Activated CD4-positive, CD25-positive, alpha-beta regulatory T cell (primary cell): ENCODE data around the gene GPR78.

ENCODE experiments used
- DNase-seq, 4 experiments: peaks; one replicate each; lab custom pipeline; 2025; lab: John Stamatoyannopoulos, UW

The GPR78 gene

DNA sequence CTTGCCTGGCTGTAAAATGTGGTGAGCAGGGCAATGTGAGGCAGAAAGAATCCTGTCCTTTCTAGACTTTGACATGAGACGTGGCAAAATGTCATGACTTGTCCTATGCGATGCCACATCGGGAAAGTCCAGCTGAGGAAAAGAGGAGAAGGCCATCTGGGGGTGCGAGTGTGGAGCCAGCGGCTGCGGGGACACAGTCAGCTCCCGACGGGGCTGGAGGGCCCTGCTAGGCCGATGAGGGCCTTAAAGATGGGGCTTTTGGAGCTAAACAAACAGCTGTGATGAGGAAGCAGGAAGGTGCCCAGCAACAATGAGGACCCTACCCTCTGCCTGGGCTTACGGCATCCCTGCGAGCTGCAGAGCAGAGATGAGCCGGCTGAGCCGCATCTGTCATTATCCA is 20.1 kb downstream of the GPR78 start:
- DNase-seq: no peak

DNA sequence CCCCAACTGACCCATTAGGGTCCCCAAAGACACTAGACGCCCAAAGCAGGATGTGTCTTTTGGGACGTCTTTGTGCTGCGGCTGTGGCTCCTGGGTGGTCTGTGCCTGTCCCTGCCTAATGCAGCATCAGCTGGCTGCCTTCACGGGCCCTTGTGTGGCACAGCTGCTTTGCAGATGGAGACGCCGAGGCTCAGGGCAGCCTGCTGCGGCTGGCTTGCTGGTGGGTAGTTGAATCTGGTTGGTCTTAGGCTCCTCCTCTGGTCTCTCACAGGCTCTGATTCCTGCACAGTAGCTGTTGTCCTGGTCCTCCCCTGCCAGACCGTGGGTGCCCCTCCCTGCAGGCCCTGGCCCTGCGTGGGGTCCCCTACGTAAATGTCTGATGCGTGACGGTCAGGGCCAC is 20.5 kb downstream of the GPR78 start:
- DNase-seq: no peak

DNA sequence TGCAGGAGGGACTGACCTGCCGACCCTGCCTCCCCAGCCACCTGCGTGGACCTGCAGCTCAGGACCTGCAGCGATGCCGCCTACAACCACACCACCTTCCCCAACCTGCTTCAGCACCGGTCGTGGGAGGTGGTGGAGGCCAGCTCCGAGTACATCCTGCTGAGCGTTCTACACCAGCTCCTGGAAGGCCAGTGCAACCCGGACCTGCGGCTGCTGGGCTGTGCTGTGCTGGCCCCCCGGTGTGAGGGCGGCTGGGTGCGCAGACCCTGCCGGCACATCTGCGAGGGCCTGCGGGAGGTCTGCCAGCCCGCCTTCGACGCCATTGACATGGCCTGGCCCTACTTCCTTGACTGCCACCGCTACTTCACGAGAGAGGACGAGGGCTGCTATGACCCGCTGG is 20.9 kb downstream of the GPR78 start:
- DNase-seq: no peak

DNA sequence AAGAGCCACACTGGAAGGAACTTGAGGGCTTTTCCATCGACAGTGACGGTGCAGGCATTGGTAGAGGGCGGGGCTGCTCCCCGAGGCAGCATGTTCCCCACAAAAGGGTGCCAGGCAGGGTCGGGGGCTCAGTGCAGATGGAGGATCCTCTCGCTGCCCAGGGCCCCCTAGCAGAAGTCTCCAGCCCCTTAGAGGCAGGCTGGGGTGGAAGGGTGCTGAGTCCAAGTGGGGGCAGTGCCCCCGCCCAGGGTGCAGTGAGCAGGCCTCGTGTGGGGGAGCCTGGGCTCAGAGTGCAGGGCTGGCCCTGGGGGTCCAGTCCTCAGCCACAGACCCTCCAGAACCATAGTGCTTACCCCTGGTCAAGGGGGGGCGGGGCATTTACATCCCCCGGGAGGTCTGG is 21.4 kb downstream of the GPR78 start:
- DNase-seq: no peak

DNA sequence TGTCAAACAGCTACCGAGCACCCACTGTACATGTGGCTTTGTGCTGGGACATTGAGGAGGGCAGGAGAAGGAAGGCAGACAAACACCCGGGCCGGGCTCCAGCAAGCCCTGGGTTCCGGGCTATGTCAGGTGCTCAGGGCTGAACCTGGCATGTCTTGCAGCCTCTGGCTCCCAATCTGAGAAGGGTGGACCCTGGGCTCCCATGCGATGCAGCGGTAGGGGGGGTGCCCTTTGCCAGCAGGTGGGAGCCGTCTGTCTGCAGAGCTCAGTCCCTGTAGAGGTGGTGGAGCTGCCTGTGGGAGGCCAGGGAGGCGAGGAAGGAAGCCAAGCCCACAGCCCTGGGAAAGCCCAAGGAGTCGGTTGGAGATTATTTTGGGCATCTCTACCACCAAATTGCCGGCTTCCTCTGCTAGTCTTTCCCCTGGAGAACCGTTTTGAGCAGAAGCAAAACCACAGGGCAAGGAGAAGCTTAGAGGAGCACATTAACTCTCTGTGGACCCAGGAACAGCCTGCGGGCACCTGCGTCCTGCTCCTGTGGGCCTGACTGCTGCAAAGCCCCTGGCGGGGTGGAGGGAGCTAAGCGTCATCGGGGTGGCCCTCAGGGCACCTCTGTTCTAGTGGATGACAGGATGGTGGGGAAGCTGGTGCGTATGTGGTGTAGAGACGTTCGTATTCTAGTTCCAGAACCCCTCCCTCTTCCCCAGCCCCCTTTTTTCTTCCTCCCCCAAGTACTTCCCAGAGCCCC is 22.7 kb downstream of the GPR78 start:
- no peak for DNase-seq

DNA sequence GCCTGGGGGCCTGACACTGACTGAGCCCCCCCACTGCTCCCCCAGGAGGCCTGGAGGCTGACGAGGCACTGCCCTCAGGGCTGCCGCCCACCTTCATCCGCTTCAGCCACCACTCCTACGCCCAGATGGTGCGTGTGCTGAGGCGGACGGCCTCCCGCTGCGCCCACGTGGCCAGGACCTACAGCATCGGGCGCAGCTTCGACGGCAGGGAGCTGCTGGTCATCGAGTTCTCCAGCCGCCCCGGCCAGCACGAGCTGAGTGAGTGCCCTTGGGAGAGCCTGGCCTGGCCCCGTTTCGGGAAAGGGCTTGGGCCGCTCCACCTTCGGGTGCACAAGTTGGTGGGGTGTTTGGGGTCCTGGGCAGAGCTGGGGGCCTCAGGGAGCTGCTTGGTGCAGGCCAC is 23.7 kb downstream of the GPR78 start:
- DNase-seq: no peak

DNA sequence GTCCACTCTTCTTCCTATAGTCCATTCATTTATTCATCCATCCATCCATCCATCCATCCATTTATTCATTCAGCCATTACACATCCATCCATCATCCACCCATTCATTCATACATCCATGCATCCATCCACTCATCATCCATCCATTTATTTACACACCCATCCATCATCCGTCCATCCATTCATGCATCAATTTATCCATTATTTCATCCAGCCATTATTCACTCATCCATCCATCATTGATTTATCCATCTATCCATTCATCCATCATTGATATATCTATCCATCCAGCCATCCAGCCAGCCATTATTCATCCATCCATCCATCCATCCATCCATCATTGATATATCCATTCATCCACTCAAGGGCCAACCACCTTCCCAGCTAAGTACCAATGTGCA is 25.1 kb downstream of the GPR78 start:
- no peak for DNase-seq

DNA sequence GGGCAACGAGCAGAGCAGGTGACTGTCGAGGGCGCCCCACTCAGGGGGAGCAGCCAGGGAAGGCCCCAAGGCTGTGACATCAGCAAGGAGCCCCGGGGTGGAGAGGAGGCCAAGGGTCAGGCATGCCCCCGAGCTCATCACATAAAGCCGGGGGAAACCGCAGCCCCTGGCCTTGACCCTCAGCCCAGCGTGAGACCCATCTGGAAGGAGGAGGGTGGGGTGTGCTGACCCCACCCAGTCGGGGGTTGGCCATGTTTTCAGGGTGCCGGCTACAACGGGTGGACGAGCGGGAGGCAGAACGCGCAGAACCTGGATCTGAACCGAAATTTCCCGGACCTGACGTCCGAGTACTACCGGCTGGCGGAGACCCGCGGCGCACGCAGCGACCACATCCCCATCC is 26.3 kb downstream of the GPR78 start:
- DNase-seq: no peak

DNA sequence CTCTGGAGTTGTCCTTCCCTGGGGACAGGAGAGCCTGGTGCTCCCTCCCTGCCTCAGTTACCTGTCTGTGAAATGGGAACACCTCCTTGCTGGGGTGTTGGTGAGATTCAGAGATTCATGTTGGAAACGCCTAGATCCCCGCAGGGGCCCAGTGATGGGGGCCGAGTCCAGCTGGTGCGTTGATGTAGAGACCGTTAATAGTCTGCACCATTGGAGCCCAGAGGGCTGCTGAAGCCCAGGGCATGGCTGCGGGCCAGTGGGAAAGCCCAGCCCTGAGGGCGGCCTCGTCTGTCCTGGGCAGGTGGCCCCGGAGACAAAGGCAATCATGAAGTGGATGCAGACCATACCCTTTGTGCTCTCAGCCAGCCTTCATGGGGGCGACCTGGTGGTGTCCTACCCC is 26.8 kb downstream of the GPR78 start:
- DNase-seq: no peak

DNA sequence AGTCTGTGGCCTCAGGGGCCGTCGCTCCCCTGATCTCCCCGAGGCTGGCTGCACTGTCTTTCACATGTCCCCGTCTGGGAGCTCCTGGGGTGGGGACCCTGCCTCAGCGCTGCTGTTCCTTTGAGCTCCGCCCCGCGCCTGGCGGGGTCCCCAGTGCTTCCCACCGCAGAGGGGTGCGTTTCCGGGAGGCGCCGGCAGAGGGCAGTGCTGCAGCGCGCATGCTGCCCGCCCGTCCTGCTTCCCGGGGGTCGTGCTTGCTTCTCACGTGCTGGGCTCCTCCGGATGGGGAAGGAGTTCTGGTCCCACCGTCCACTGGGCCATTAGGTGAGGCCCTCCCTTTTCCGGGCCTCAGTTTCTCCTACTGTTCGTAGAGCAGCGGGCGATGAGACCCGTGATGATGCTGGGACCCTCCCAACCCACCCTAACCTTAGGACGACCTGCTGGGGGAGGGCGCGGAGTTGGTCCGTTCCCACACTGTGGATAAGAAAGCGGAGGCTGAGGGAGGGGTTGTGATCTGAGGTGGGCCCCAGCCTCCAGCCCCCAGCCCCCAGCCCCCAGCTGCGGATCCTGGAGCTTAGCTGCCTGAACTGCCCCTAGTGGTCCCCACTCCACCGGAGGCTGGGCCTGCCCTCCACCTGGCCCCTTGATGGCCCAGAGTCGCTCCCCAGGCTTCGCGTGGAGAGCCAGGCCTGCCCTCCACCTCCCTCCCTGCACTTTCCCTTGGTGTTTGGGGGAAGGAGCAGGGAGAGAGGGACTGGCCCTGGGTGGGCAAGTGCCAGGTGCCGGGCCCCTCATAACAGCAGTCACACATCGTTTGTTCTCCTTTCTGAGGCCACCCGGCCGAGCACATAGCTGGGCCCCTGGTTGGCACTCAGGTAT is 27.6 kb downstream of the GPR78 start:
- peak in 2 of 4 experiments; percentile 6 to 15 for DNase-seq

DNA sequence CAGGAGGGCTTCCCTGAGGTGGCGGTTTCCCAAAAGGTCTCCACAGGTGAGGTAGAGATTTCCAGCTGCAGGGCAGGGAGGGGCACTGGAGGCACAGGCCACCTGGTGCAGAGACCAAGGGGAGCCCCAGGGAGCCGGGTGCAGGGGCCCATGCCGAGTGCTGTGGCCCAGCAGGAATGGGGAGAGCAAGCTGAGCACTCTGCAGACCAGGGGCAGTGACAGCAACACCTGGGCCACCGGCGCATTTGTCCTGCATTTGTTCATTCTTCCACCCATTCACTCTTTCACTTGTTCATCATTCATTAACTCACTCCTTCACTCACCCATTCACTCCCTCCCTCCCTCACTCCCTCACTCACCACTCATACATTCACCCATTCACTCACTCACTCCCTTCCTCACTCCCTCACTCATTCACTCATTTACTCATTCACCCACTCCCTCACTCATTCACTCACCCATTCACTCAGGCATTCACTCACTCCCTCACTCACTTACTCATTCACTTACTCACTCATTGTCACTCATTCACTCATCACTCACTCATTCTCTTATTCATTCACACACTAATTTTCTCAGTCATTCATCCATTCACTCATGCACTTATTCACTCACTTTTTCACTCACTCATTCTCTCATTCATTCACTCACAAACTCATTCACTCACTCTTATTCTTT is 28.7 kb downstream of the GPR78 start:
- no peak for DNase-seq

DNA sequence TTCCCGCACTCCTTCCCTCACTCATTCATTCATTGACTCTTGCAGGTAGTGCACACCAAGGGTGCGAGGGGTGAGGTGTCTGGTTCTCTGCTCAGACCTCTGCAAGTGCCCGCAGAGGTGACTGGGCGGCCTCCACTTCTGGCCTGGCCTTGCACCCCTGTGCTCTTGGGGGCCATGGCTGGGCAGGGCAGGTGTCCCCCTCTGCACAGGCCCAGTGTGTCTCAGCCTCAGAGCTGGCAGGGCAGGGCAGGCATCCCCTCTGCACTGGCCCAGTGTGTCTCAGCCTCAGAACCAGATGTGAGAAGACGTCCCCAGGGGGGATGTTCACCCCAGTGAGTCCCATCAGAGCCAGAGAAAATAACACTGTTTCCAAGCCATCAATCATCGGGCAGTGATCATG is 29.2 kb downstream of the GPR78 start:
- no peak for DNase-seq

DNA sequence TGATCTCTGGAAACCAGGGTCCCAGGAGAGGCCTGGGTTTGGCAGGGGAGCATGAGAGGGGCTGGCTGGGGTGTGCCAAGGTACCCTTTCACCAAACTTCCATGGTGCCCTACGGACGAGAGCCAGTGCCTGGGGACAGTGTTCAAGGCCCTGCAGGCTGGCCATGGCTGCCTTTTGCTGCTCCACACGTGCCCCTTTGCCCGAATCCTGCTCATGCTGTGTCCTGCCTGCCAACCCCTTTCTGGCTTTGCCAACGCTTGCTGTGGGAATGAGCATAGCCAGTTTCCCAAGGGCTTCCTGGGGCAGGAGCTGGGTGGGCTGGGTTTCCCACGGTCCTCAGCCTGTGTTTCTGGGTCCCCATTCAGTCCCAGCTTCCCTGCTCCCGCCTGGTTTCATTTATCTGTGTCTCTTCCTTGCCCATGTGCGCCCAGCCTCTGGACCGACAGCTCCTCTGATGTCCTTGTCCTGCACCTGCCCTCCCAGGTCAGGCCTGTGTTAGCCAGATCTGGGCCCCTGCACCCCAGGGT is 29.7 kb downstream of the GPR78 start:
- no peak for DNase-seq

DNA sequence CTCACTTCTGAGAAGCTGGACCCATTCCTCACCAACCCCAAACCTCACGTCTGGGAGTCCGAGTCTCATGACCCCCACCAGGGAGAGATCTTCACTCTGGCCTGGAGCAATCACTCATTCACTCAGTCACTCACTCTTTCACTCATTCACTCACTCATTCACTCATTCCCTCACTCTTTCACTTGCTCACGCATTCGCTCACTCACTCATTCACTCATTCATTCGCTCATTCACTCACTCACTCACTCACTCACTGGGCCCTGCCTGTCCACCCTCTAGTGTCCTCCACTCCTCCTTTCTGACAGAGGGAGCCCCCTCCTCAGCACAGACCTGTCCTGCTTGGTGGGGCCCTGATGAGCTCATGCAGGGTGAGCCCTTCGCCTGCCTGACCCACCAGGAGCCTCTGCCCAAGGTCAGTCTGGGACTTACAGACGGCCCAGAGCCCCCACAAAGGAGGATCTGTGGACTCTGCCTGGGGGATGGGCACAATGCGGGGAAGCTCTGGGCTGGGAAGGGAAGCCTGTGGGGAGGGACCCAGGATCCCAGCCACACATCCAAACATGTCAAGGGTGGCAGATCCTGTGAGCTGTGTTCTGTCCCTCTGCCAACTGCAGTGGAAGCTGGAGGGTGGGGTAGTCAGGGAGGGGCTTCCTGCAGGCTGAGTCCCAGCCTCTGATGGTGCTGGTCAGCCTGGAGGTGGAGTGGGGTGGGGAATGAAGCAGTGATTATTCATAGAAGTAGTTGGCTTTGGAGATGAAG is 30.8 kb downstream of the GPR78 start:
- no peak for DNase-seq

DNA sequence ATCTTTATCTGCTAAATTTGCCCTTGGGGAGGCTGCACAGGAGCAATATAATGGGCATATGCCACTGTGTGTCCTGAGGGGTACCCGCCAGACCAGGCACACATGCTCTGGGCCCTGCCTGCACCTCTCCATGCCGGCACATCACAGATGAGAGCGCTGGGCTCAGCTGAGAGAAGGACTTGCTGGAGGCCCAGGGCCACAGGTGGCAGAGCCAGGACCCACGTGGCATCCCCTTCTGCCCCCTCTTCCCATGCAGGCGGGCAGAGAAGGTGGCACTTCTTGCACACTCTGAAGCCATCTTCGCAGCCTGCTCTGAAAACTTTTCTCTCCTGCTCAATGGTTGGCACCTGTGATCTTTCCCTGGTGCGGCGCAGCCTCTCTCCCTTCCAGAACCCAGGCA is 32.5 kb downstream of the GPR78 start:
- DNase-seq: no peak

DNA sequence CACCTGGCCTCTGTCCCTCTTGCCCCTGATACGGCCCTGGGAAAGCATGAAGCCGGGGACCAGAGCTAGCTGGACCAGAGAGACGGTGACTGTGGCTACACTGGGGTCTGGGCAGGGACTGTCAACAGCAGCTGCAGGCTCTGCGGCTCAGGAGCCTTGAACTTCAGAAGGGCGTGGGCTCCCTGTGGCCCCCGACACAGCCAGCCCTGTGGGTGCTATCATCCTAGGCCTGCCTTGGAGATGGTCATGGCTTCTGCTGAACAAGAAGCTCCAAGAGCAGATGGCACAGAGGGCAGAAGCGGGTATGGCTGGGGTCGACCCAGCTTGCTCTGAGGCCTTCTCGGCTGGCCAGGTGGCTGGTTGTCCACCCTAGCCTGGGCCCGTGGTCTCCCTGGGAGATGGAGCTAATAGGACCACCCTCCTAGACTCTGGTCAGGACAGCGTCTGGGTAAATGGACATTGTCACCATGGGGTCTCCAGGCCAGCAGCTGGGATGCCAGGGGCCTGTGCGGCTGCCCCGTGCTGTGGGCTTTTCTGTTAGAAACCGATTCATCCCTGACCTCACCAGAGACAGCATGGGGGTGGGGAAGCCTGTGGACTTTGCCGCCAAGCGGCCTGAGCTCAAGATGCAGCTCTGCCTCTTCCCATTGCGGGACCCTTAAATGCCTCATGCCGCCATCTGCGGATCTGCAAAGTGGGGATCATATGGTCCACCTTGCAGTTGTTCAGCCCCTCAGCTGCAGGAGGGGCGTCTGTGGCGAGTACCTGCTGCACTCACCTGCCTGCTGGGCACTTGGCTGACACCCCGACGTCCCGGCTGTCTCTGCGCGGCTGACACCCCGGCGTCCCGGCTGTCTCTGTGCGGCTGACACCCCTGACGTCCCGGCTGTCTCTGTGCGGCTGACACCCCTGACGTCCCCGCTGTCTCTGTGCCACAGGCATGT is 33.5 kb downstream of the GPR78 start:
- DNase-seq: no peak

DNA sequence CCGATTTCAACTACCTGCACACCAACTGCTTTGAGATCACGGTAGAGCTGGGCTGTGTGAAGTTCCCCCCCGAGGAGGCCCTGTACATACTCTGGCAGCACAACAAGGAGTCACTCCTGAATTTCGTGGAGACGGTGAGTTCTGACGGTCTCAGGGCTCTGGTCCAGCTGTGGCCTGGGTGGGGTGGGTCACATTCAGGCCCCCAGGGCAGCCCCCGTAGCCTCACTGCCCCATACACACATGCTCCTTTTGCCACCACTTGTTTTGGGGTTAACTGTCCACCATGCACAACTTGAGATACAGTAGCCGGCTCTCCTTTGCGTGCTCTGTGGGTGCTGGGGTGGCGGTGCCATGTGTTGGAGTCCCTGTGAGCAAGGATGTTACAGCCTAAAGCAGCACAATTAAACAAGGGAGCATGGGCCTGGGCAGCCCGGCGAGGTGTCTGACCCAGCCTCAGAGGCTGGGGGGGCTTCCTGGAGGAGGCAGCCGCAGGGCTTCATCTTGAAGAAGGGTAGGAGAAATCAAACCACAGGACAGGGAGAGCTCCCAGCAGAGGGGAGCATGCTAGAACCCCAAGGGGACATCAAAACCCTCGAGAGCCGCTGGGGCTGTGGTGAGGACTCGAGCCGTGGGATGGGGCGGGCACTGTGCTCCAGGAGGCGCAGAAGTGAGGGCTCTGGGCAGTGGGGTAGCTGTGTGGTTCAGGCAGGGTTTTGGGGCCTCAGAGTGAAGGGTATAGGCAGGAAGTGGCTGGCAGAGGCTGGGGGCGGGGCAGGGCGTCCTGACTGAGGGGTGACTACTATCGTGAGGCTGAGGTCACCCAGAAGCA is 34.4 kb downstream of the GPR78 start:
- no peak for DNase-seq

DNA sequence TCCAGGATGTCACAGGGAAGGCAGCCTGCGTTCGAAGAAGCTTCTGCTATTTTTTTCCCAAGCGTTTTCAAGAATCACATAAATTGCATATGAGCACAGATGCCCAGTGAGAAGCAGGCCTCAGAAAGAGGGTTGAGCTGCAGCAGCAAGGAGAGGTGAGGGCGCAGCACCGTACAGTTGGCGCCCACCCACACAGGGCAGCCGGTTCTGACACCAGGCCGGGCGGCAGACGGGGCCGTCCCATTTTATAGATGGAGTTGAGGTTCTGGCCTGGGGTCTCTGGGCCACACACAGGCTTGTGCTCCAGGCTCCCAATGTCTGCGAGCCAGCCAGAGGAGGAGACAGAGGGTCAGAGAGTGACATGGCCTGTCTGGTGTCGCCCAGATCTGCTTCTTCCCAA is 35.2 kb downstream of the GPR78 start:
- no peak for DNase-seq

DNA sequence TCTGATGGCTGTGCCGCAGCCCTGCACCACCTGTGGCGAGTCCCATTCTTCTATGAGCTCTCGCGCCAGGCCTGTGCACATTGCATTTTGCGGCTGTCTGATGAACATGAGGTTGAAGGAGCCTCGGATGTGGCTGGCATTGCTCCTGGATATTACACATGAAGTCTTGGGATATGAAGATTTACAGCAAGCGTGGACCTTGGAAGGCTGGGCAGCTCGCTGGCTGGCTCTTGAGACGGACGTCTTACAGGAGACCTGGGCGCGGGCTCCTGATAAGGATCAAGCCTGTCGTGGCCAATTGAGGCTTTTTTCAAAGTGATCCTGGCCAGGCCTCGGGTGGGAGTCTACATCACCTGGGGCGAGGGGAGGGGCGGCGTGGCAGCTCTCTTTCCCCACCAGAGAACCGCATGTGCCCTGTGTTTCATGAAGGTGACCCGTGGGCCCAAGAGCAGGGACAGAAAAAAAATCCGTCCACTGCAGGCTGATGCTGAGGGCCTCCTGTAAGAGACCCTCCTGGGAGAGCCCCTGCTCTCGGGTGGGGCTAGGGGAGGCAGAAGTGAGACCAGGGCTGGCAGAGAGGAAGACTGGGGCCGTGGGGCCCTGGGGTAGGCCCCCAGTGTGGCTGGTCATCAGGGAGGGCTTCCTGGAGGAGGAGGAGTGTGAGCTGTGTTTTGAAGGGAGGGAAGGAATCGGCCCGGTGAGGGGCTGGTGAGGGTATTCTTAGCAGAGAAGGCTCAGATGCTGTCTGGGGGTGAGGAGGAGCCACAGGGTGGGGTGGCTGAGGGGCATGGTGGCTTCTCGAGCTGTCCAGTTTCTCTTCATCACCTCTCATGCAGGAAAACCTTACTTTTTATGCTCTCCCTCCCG is 36.0 kb downstream of the GPR78 start:
- DNase-seq: no peak
